ENCODE results near the gene MDH2. TPM values are rescaled to one million over a fixed set of nuclear protein-coding genes. Genes with fewer than 3 reads are reported as not detected.

MDH2 gene
- total and polyA plus RNA-seq, 2 of the 8 experiments (the other 6 are each of a cell fraction or from before 2014, with no cell fraction given): 203 to 254 TPM

GRCh38 chr7:76048668-76048988 is 722 bp downstream of the MDH2 start:
- H2BK15ac ChIP-seq (ENCODE audit: low read length): no peak overlapping the region
- no peaks in the 10 kb centered on the region for H3K9me3 ChIP-seq (ENCODE audit: insufficient read depth in 2 of 2, low read depth in 1 of 2, low read length in 1 of 2)
- H3K36me3 ChIP-seq (ENCODE audit: control insufficient read depth in 2 of 4, insufficient read depth in 4 of 4, low read length in 3 of 4): peaks cover 0 to 8% (median 3%) of the 10 kb centered on the region in 4 experiments; a peak in 5 of 8 replicates
- no peak overlapping the region for H2BK120ac ChIP-seq (replicated peaks; ENCODE audit: low read depth, low read length)
- H3K4me2 ChIP-seq (ENCODE audit: insufficient read depth in 1 of 2, low read depth in 2 of 2, low read length in 2 of 2): peak overlapping the region; percentile 62 to 99
- no peaks in the 10 kb centered on the region for H3K27me3 ChIP-seq (replicated peaks in 1 of 4; ENCODE audit: control insufficient read depth in 3 of 4, extremely low read depth in 1 of 4, insufficient read depth in 3 of 4, low read length in 3 of 4)
- H4K8ac ChIP-seq (ENCODE audit: extremely low read depth, insufficient read depth, low read length): no peak overlapping the region
- H3K4ac ChIP-seq (replicated peaks; ENCODE audit: insufficient read length, low read depth, low read length): no peak overlapping the region
- no peak overlapping the region for H2AK5ac ChIP-seq (ENCODE audit: low read depth, low read length)
- peaks cover 14% of the 10 kb centered on the region for H3K79me1 ChIP-seq (ENCODE audit: low read depth, low read length)
- peak overlapping the region; percentile 50 for H4K5ac ChIP-seq (ENCODE audit: insufficient read length, low read depth, low read length)
- no peak overlapping the region for H2BK20ac ChIP-seq (ENCODE audit: low read length)
- peaks cover 8 to 80% of the 10 kb centered on the region in 2 experiments for H3K79me2 ChIP-seq (ENCODE audit: control insufficient read depth in 1 of 2, insufficient read depth in 2 of 2, low read length in 2 of 2)
- peak overlapping the region; percentile 79 for H3K27ac ChIP-seq (ENCODE audit: low read depth, low read length)
- H3K9ac ChIP-seq (replicated peaks in 1 of 4; ENCODE audit: extremely low read depth in 1 of 4, low read depth in 3 of 4, low read length in 3 of 4): peak overlapping the region; percentile 57 to 99 (median 95)
- H3K14ac ChIP-seq (ENCODE audit: insufficient read length): no peak overlapping the region
- no peak overlapping the region for H3K23ac ChIP-seq (ENCODE audit: insufficient read length)
- 0 out of 2 replicates have a peak overlapping the region, but pooled peaks have one; percentile 37 for H2BK5ac ChIP-seq (ENCODE audit: low read depth, low read length)
- peak overlapping the region; percentile 73 for H3K56ac ChIP-seq (replicated peaks; ENCODE audit: insufficient read length, low read depth, low read length)
- FAIRE-seq (no peak), DNase-seq (ENCODE audit: low read depth in 1 of 2, low spot score in 2 of 2) (peak in 1 of 2 experiments; percentile 50)
- 0 out of 2 replicates have a peak overlapping the region, but pooled peaks have one; percentile 26 for H3K18ac ChIP-seq (ENCODE audit: extremely low read depth, low read length)
- H3K4me3 ChIP-seq (ENCODE audit: extremely low read depth in 1 of 4, insufficient read depth in 2 of 4, low read depth in 3 of 4, low read length in 4 of 4): peak overlapping the region; percentile 94 to 97 (median 96)
- H4K20me1 ChIP-seq (replicated peaks in 1 of 2; ENCODE audit: control insufficient read depth in 1 of 2, insufficient read depth in 2 of 2, low read length in 2 of 2): peaks cover 4 to 20% of the 10 kb centered on the region in 2 experiments
- peaks cover 4% of the 10 kb centered on the region for H3K23me2 ChIP-seq (ENCODE audit: low read depth, low read length)
- CTCF ChIA-PET (ENCODE audit: partially characterized antibody): interaction anchor here (1.3 to 1.6 kb wide), 3 partner anchors 20 to 265 kb away, joined by 3 read pairs; no protein-coding TSS in a partner anchor
- no peak overlapping the region for H2BK12ac ChIP-seq (ENCODE audit: low read depth, low read length)
- WGBS, 2 experiments (ENCODE audit: extremely low coverage in 1 of 2, insufficient coverage in 1 of 2, insufficient read length in 1 of 2, insufficient replicate concordance in 2 of 2, low coverage in 1 of 2, low lambda C conversion rate in 2 of 2, missing lambda C conversion rate in 1 of 2): 6% methylated on average over 9 of the region's 9 CpGs; no CpG with 5 or more reads in 1 of the 2 experiments
- H3K4me1 ChIP-seq (replicated peaks in 1 of 4; ENCODE audit: control insufficient read depth in 3 of 4, insufficient read depth in 4 of 4, low read length in 3 of 4): peaks cover 0 to 4% (median 3%) of the 10 kb centered on the region in 4 experiments; a peak in 6 of 7 replicates
- no peak overlapping the region for H2AFZ ChIP-seq (ENCODE audit: low read length)
- POLR2A ChIA-PET (ENCODE audit: partially characterized antibody): interaction anchor here (0.7 to 15.6 kb wide), 13 partner anchors 11 to 1761 kb away, joined by 3 to 127 read pairs (median 6); no protein-coding TSS in a partner anchor
- H4K91ac ChIP-seq (replicated peaks; ENCODE audit: insufficient read length, low read length): peak overlapping the region; percentile 41
- TF ChIP-seq TCF12 (IDR thresholded peaks at IDR 0.05; ENCODE audit: low read depth, low read length) (no peak), BCL11A (IDR thresholded peaks at IDR 0.05; ENCODE audit: low read depth in 2 of 2, low read length in 2 of 2) (no peak), EP300 (IDR thresholded peaks at IDR 0.05; ENCODE audit: borderline replicate concordance in 1 of 2, low read depth in 2 of 2, low read length in 2 of 2) (no peak), JUND (IDR thresholded peaks at IDR 0.05; ENCODE audit: low read length) (no peak), CREB1 (IDR thresholded peaks at IDR 0.05) (no peak), CBX8 (IDR thresholded peaks at IDR 0.05; ENCODE audit: borderline replicate concordance, low read depth, low read length) (no peak), EGR1 (IDR thresholded peaks at IDR 0.05; ENCODE audit: borderline replicate concordance, low read depth, low read length) (no peak), CTCF (IDR thresholded peaks at IDR 0.05; ENCODE audit: control extremely low read depth in 1 of 3, insufficient read depth in 1 of 3, low read depth in 1 of 3, low read length in 3 of 3) (peak in 1 of 3 experiments; percentile 11; a peak in 1 of 4 replicates), BRCA1 (IDR thresholded peaks at IDR 0.05; ENCODE audit: low read depth, low read length) (no peak), SAP30 (IDR thresholded peaks at IDR 0.05; ENCODE audit: insufficient read depth, insufficient replicate concordance, low read length) (peak; percentile 13)
